Karpas-422 (cell line): ENCODE data around the gene PPIL1. TPM values are rescaled to one million over a fixed set of nuclear protein-coding genes. Genes with fewer than 3 reads are reported as not detected.

Experiments used
- DNase-seq: peaks from one replicate; pipeline ENCODE4 v3.0.0-alpha.2; 2015
- H2AFZ ChIP-seq: fragments of 200-600 bp; sonication (generic); 2 replicates; pipeline ENCODE4 v1.6.1; 2014; ENCODE audit warnings: antibody characterized with exemption, low read length, mixed read lengths
- H3K27ac ChIP-seq: fragments of 200-600 bp; sonication (generic); 2 replicates; pipeline ENCODE4 v1.5.1; 2014; ENCODE audit warnings: mild to moderate bottlenecking, low read length, moderate library complexity
- H3K27me3 ChIP-seq: fragments of 200-600 bp; sonication (generic); 2 replicates; pipeline ENCODE4 v1.6.1; 2014; ENCODE audit warnings: low read length, mixed read lengths
- H3K36me3 ChIP-seq: fragments of 200-600 bp; sonication (generic); 2 replicates; pipeline ENCODE4 v1.6.1; 2014; ENCODE audit warnings: low read length, mixed read lengths; ENCODE audit not compliant: insufficient read depth
- H3K4me1 ChIP-seq: fragments of 200-600 bp; sonication (generic); 2 replicates; pipeline ENCODE4 v1.6.1; 2014; ENCODE audit warnings: mild to moderate bottlenecking, low read length, mixed read lengths
- H3K4me2 ChIP-seq: fragments of 200-600 bp; sonication (generic); 2 replicates; pipeline ENCODE4 v1.6.1; 2014; ENCODE audit warnings: low read length, low read depth, mild to moderate bottlenecking; ENCODE audit not compliant: poor library complexity, severe bottlenecking
- H3K4me3 ChIP-seq: fragments of 200-600 bp; sonication (generic); 2 replicates; pipeline ENCODE4 v1.5.1; 2014; ENCODE audit warnings: mild to moderate bottlenecking, antibody characterized with exemption, low read length, mixed read lengths
- H3K79me2 ChIP-seq: fragments of 200-600 bp; sonication (generic); 2 replicates; pipeline ENCODE4 v1.6.1; 2014; ENCODE audit warnings: mild to moderate bottlenecking, low read length, mixed read lengths
- H3K9ac ChIP-seq: fragments of 200-600 bp; sonication (generic); 2 replicates; pipeline ENCODE4 v1.6.0; 2014; ENCODE audit warnings: low read length
- H3K9me2 ChIP-seq: fragments of 200-600 bp; sonication (generic), shearing (Covaris generic); replicated peaks from 2 replicates; pipeline ENCODE4 v1.6.0; 2014; ENCODE audit warnings: mild to moderate bottlenecking, low read length, moderate library complexity; ENCODE audit not compliant: insufficient read depth
- H3K9me3 ChIP-seq: fragments of 300-700, 200-600 bp; sonication (generic); 2 replicates; pipeline ENCODE4 v1.6.1; 2014; ENCODE audit warnings: low read length, mixed read lengths
- H4K20me1 ChIP-seq: fragments of 200-600 bp; sonication (generic); 2 replicates; pipeline ENCODE4 v1.6.1; 2014; ENCODE audit warnings: mild to moderate bottlenecking, antibody characterized with exemption, low read length, low read depth; ENCODE audit not compliant: insufficient read depth
- total RNA-seq: library from RNA; depleted of rRNA; stranded (reverse); fragments of >200 nt; shearing (Covaris generic); gene quantifications from 2 replicates; pipeline ENCODE4 v1.2.3, GENCODE V29; 2014; ENCODE audit warnings: low replicate concordance

The PPIL1 gene
- total RNA-seq, 1 experiment from 2014 or later = 37.3 TPM

GRCh38 chr6:36855750-36856149, 18.9 kb downstream of the PPIL1 start:
- Histone ChIP-seq H3K9me3 (no peaks in the 10 kb centered on the region), H4K20me1 (peaks cover 14% of the 10 kb centered on the region; the same call in 1 of the 2 replicates), H3K36me3 (peaks cover 31% of the 10 kb centered on the region), H2AFZ (no peak overlapping the region), H3K9ac (no peak overlapping the region), H3K27ac (no peak overlapping the region), H3K79me2 (peaks cover 26% of the 10 kb centered on the region), H3K27me3 (no peaks in the 10 kb centered on the region), H3K4me1 (no peaks in the 10 kb centered on the region), H3K4me2 (no peak overlapping the region), H3K9me2 (no peaks in the 10 kb centered on the region), H3K4me3 (no peak overlapping the region)
- no peak for DNase-seq

GRCh38 chr6:36853325-36853724, 21.3 kb downstream of the PPIL1 start:
- peaks cover 23% of the 10 kb centered on the region for H3K36me3 ChIP-seq
- H3K9ac ChIP-seq = no peak overlapping the region
- H3K79me2 ChIP-seq = peaks cover 7% of the 10 kb centered on the region; the same call in 1 of the 2 replicates

GRCh38 chr6:36852481-36853147, 22.0 kb downstream of the PPIL1 start:
- Histone ChIP-seq H3K36me3 (peaks cover 23% of the 10 kb centered on the region), H4K20me1 (peaks cover 9% of the 10 kb centered on the region; the same call in 1 of the 2 replicates), H3K27me3 (no peaks in the 10 kb centered on the region), H3K9ac (no peak overlapping the region), H3K9me2 (no peaks in the 10 kb centered on the region), H3K27ac (no peak overlapping the region), H3K4me1 (no peaks in the 10 kb centered on the region), H3K79me2 (0 out of 2 replicates have a peak, but pooled peaks cover 2% of the 10 kb centered on the region), H2AFZ (no peak overlapping the region), H3K4me2 (no peak overlapping the region), H3K4me3 (no peak overlapping the region), H3K9me3 (no peaks in the 10 kb centered on the region)
- no peak for DNase-seq

More at GRCh38 chr6:36853325-36853724, 21.3 kb downstream of the PPIL1 start:
- Histone ChIP-seq H3K4me2 (no peak overlapping the region), H3K9me3 (no peaks in the 10 kb centered on the region), H3K4me3 (no peak overlapping the region), H3K27me3 (no peaks in the 10 kb centered on the region), H4K20me1 (peaks cover 9% of the 10 kb centered on the region; the same call in 1 of the 2 replicates), H2AFZ (no peak overlapping the region), H3K9me2 (no peaks in the 10 kb centered on the region), H3K4me1 (no peaks in the 10 kb centered on the region), H3K27ac (no peak overlapping the region)
- no peak for DNase-seq

- Histone ChIP-seq H3K4me1 (no peaks in the 10 kb centered on the region), H3K27ac (no peak overlapping the region), H2AFZ (no peak overlapping the region), H3K9me2 (no peaks in the 10 kb centered on the region), H4K20me1 (peaks cover 8% of the 10 kb centered on the region; the same call in 1 of the 2 replicates), H3K79me2 (no peaks in the 10 kb centered on the region), H3K36me3 (peaks cover 23% of the 10 kb centered on the region), H3K4me3 (no peak overlapping the region), H3K4me2 (no peak overlapping the region), H3K9me3 (no peaks in the 10 kb centered on the region), H3K27me3 (no peaks in the 10 kb centered on the region), H3K9ac (no peak overlapping the region)
- DNase-seq = no peak
Observed at GRCh38 chr6:36851626-36852025, 23.0 kb downstream of the PPIL1 start.

DNA sequence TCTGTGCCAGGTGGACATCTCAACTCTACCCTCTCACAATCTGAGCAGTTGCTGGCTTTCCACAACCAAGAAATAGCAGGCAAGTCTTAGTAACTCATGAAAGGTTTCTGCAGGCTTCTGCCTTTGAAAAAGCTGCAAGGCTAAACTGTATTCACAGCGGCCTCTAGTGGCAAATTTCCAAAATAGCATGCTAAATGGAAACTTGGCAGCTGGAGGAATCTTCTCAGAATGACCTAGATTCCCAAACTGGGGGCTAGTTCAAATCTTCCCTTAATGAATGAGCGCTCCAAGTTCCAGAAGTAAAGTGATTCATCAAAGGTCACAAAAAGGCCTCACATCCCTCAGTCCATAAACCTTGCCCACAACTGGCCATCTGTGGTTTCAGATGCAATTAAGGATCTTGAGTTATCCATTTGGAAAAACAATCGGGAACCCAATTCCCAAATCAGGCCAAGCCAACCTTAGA, 23.4 kb downstream of the PPIL1 start:
- Histone ChIP-seq H2AFZ (no peak overlapping the region), H3K4me3 (no peak overlapping the region), H3K4me1 (no peaks in the 10 kb centered on the region), H3K27ac (no peak overlapping the region), H3K4me2 (no peak overlapping the region), H3K36me3 (peaks cover 18% of the 10 kb centered on the region), H3K9me2 (no peaks in the 10 kb centered on the region), H3K79me2 (no peaks in the 10 kb centered on the region), H3K9me3 (no peaks in the 10 kb centered on the region), H3K27me3 (no peaks in the 10 kb centered on the region), H4K20me1 (0 out of 2 replicates have a peak, but pooled peaks cover 4% of the 10 kb centered on the region), H3K9ac (no peak overlapping the region)
- peak; percentile 84 for DNase-seq

DNA sequence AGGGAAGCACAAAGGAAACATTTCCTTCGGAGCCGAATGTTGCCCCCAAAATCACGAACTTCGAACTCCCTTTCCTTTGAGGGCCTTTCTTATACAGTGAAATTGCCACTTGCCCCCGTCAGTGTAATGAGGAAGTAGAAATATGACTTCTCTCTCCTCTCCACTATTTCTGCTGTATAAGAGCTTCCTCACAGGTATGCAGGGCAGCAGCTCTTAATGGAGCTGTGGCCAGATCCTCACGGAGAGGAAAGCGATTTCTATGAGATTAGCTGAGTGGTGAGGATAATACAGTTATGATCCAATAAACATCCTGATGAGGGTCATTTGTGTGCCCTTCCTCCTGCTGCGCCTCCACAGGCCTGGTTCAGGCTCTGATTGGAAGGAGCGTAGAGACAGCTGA, 24.6 kb downstream of the PPIL1 start:
- H3K9ac ChIP-seq = no peak overlapping the region
- no peaks in the 10 kb centered on the region for H3K27me3 ChIP-seq
- no peaks in the 10 kb centered on the region for H3K79me2 ChIP-seq
- no peak for DNase-seq
- H3K27ac ChIP-seq = no peak overlapping the region
- H4K20me1 ChIP-seq = 0 out of 2 replicates have a peak, but pooled peaks cover 4% of the 10 kb centered on the region
- no peak overlapping the region for H3K4me2 ChIP-seq
- H3K9me2 ChIP-seq = no peaks in the 10 kb centered on the region
- peaks cover 16% of the 10 kb centered on the region for H3K36me3 ChIP-seq
- H3K9me3 ChIP-seq = no peaks in the 10 kb centered on the region
- no peak overlapping the region for H3K4me3 ChIP-seq
- no peak overlapping the region for H2AFZ ChIP-seq
- H3K4me1 ChIP-seq = no peaks in the 10 kb centered on the region

GRCh38 chr6:36848658-36849441, 25.8 kb downstream of the PPIL1 start:
- Histone ChIP-seq H3K27me3 (no peaks in the 10 kb centered on the region), H3K27ac (no peak overlapping the region), H3K4me1 (no peaks in the 10 kb centered on the region), H3K79me2 (no peaks in the 10 kb centered on the region), H3K9me2 (no peaks in the 10 kb centered on the region), H4K20me1 (0 out of 2 replicates have a peak, but pooled peaks cover 3% of the 10 kb centered on the region), H3K4me3 (no peak overlapping the region), H3K4me2 (no peak overlapping the region), H3K36me3 (peaks cover 8% of the 10 kb centered on the region), H3K9ac (no peak overlapping the region), H2AFZ (no peak overlapping the region), H3K9me3 (no peaks in the 10 kb centered on the region)
- no peak for DNase-seq

GRCh38 chr6:36847991-36848390, 26.6 kb downstream of the PPIL1 start:
- Histone ChIP-seq H3K27ac (no peak overlapping the region), H3K9ac (no peak overlapping the region), H4K20me1 (no peaks in the 10 kb centered on the region), H2AFZ (no peak overlapping the region), H3K79me2 (no peaks in the 10 kb centered on the region), H3K4me3 (no peak overlapping the region), H3K4me1 (no peaks in the 10 kb centered on the region), H3K9me2 (no peaks in the 10 kb centered on the region), H3K4me2 (no peak overlapping the region), H3K36me3 (no peaks in the 10 kb centered on the region; the same call in 1 of the 2 replicates), H3K27me3 (no peaks in the 10 kb centered on the region), H3K9me3 (no peaks in the 10 kb centered on the region)
- no peak for DNase-seq
